ENCODE data around the gene RPL29. TPM values are rescaled to one million over a fixed set of nuclear protein-coding genes. Genes with fewer than 3 reads are reported as not detected.

Gene RPL29
- total RNA-seq, 1 donor from 2014 or later = 1,690 TPM

DNA sequence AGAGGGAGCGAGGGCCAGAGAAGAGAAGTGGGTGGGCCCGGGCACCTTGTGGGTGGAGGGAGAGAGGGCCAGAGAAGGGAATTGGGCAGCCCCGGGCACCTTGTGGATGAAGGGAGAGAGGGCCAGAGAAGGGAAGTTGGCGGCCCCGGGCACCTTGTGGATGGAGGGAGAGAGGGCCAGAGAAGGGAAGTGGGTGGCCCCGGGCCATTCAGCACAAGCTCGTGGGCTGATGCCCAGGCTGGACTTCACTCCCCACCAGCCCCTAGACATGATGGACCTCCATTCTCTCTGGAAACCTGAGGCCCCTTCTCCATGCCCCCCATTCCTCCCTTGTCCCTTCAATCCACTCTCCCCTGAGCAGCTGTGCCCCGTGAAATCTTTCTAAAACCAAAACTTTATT lies 44.9 kb upstream of the RPL29 start:
- Mint-ChIP-seq H3K4me1 (ENCODE audit: unreplicated experiment) (peaks cover 32% of the 10 kb centered on the region), H3K27ac (peak overlapping the region; percentile 39), H3K27me3 (peaks cover 10% of the 10 kb centered on the region), H3K4me3 (peak overlapping the region; percentile 17), H3K36me3 (no peaks in the 10 kb centered on the region), H3K9me3 (no peaks in the 10 kb centered on the region)
- no peak for DNase-seq (ENCODE audit: extremely low spot score, unreplicated experiment)
- TF ChIP-seq CTCF (conservative IDR thresholded peaks at IDR 0.05) = no peak

- no peak for TF ChIP-seq CTCF (conservative IDR thresholded peaks at IDR 0.05)
- Mint-ChIP-seq H3K9me3 (no peaks in the 10 kb centered on the region), H3K27ac (no peak overlapping the region), H3K27me3 (peaks cover 10% of the 10 kb centered on the region), H3K4me3 (no peak overlapping the region), H3K4me1 (ENCODE audit: unreplicated experiment) (peaks cover 26% of the 10 kb centered on the region), H3K36me3 (no peaks in the 10 kb centered on the region)
- no peak for DNase-seq (ENCODE audit: extremely low spot score, unreplicated experiment)
Measured at GRCh38 chr3:52039846-52040245, 44.2 kb upstream of the RPL29 start.

GRCh38 chr3:52039426-52039825 lies 43.7 kb upstream of the RPL29 start:
- Mint-ChIP-seq H3K9me3 (no peaks in the 10 kb centered on the region), H3K4me1 (ENCODE audit: unreplicated experiment) (peaks cover 25% of the 10 kb centered on the region), H3K36me3 (no peaks in the 10 kb centered on the region), H3K4me3 (no peak overlapping the region), H3K27me3 (peaks cover 10% of the 10 kb centered on the region), H3K27ac (no peak overlapping the region)
- no peak for TF ChIP-seq CTCF (conservative IDR thresholded peaks at IDR 0.05)
- no peak for DNase-seq (ENCODE audit: extremely low spot score, unreplicated experiment)

GRCh38 chr3:52038227-52038626 lies 42.5 kb upstream of the RPL29 start:
- H3K27me3 Mint-ChIP-seq = peaks cover 10% of the 10 kb centered on the region
- DNase-seq (ENCODE audit: extremely low spot score, unreplicated experiment) = no peak
- H3K4me1 Mint-ChIP-seq (ENCODE audit: unreplicated experiment) = peaks cover 19% of the 10 kb centered on the region
- H3K4me3 Mint-ChIP-seq = no peak overlapping the region
- H3K36me3 Mint-ChIP-seq = no peaks in the 10 kb centered on the region
- no peaks in the 10 kb centered on the region for H3K9me3 Mint-ChIP-seq
- H3K27ac Mint-ChIP-seq = no peak overlapping the region
- TF ChIP-seq CTCF (conservative IDR thresholded peaks at IDR 0.05) = no peak

- Mint-ChIP-seq H3K4me1 (ENCODE audit: unreplicated experiment) (peaks cover 19% of the 10 kb centered on the region), H3K27ac (no peak overlapping the region), H3K27me3 (peaks cover 10% of the 10 kb centered on the region), H3K36me3 (no peaks in the 10 kb centered on the region), H3K9me3 (no peaks in the 10 kb centered on the region), H3K4me3 (no peak overlapping the region)
- DNase-seq (ENCODE audit: extremely low spot score, unreplicated experiment) = no peak
- TF ChIP-seq CTCF (conservative IDR thresholded peaks at IDR 0.05) = no peak
Measured at GRCh38 chr3:52037291-52037690, 41.6 kb upstream of the RPL29 start.

DNA sequence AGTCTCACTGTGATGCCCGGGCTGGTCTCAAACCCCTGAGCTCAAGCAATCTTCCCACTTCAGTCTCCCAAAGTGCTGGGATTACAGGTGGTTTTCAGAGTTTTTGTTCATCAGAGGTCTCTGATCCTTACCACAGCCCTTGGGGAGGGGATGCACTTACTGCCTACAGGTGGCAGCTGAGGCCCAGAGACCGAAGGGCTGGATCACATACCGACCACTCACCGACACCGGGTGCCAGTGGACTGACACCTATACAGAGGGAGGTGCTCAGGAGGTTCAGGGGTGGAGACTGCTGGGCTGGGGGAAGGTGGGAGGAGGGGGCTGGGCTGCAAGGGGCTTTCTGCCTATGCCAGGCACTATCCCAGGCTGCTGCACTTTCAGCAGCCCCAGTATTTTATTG lies 41.1 kb upstream of the RPL29 start:
- Mint-ChIP-seq H3K4me3 (no peak overlapping the region), H3K4me1 (ENCODE audit: unreplicated experiment) (peaks cover 16% of the 10 kb centered on the region), H3K36me3 (no peaks in the 10 kb centered on the region), H3K27ac (no peak overlapping the region), H3K27me3 (peaks cover 10% of the 10 kb centered on the region), H3K9me3 (no peaks in the 10 kb centered on the region)
- TF ChIP-seq CTCF (conservative IDR thresholded peaks at IDR 0.05) = no peak
- DNase-seq (ENCODE audit: extremely low spot score, unreplicated experiment) = no peak

Data from type B pancreatic cell (in vitro differentiated cells).